Tibial nerve (tissue), 4 donors: ENCODE results near the gene TULP4. TPM values are rescaled to one million over a fixed set of nuclear protein-coding genes. Genes with fewer than 3 reads are reported as not detected.

Experiments
- DNase-seq, 2 donors: peaks; one replicate each; pipeline ENCODE4 v3.0.0-alpha.2; 2019; ENCODE audit warnings: low spot score in 2 of 2
- H3K27ac ChIP-seq, 4 donors: fragments of 200-600 bp; sonication (generic) in 3 of 4; one replicate each; pipeline ENCODE4 v1.5.1; 2017 to 2019; ENCODE audit warnings: mild to moderate bottlenecking in 1 of 4
- H3K27me3 ChIP-seq, 2 donors: fragments of 200-600 bp; sonication (generic) in 1 of 2; one replicate each; pipeline versions ENCODE4 v1.5.1 to v1.6.0; 2017 to 2019
- H3K36me3 ChIP-seq, 3 donors: fragments of 200-600 bp; sonication (generic); one replicate each; pipeline ENCODE4 v1.5.1; 2018 to 2019
- H3K4me1 ChIP-seq, 4 donors: fragments of 200-600 bp; sonication (generic) in 3 of 4; one replicate each; pipeline ENCODE4 v1.5.1; 2017 to 2019
- H3K4me3 ChIP-seq, 4 donors: fragments of 200-600 bp; sonication (generic) in 3 of 4; one replicate each; pipeline ENCODE4 v1.5.1; 2017 to 2019; ENCODE audit warnings: mild to moderate bottlenecking in 1 of 4, moderate library complexity in 1 of 4
- H3K9me3 ChIP-seq, 4 donors: fragments of 200-600 bp; sonication (generic) in 3 of 4; one replicate each; pipeline ENCODE4 v1.5.1; 2017 to 2019
- EP300 ChIP-seq, 2 donors: sonication (generic); formaldehyde crosslinking; IDR thresholded peaks; one replicate each; pipeline ENCODE4 v1.6.1; 2017; ENCODE audit warnings: antibody characterized with exemption in 2 of 2, mild to moderate bottlenecking in 1 of 2
- POLR2A ChIP-seq, 2 donors: fragments of 450-650 bp; IDR thresholded peaks; one replicate each; pipeline ENCODE4 v1.6.1; 2017; ENCODE audit warnings: antibody characterized with exemption in 2 of 2, mild to moderate bottlenecking in 2 of 2, moderate library complexity in 2 of 2
- WGBS, 2 donors: methylation state at CpG; one replicate each; pipeline ENCODE4 v1.1.5; 2018; 5-methylcytosine and 5-hydroxymethylcytosine counted together
- total RNA-seq, 4 donors: library from RNA; depleted of rRNA; stranded (reverse); fragments of >200 nt; gene quantifications; one replicate each; pipeline ENCODE4 v1.1.0, GENCODE V29; 2016
- TF ChIP-seq, protein P1 (sequence below), 5 experiments: fragments of 200-600 bp in 3 of 5; fragments of 450-650 bp in 2 of 5; sonication (generic) in 3 of 5; IDR thresholded peaks; one replicate each; pipeline ENCODE4 v1.5.1; 2016 to 2019; ENCODE audit warnings: antibody characterized with exemption in 5 of 5, mild to moderate bottlenecking in 3 of 5, moderate library complexity in 2 of 5

Gene TULP4
- total RNA-seq, 4 donors from 2014 or later, result 91.2 to 109 (median 101) TPM

DNA sequence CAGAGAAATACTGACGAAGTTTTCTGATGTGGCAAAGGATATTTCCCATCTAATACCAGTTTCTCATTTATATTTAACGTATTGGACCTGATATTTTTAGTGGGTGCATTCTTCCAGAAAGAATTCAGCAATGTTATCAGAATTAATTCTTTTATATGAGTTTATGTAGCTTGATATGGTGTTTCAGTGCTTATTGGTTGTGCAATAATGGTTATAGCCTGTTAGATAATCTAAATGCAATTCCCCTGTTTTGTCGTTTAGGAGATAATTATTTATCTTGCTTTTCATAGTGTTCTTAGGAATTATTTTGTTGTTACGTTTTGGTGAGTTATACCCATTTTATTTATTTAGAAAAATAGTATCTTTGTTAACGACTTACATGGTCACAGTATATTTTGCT, 196.2 kb downstream of the TULP4 start:
- no peak overlapping the region for H3K27ac ChIP-seq
- H3K9me3 ChIP-seq, result no peaks in the 10 kb centered on the region
- no peaks in the 10 kb centered on the region for H3K4me1 ChIP-seq
- H3K27me3 ChIP-seq, result no peaks in the 10 kb centered on the region
- H3K4me3 ChIP-seq, result no peak overlapping the region
- DNase-seq, result no peak
- WGBS, 2 donors, result 89 to 93% methylated on average over 5 of the region's 5 CpGs
- no peak for TF ChIP-seq EP300 (IDR thresholded peaks at IDR 0.05)
- TF ChIP-seq, protein P1, sequence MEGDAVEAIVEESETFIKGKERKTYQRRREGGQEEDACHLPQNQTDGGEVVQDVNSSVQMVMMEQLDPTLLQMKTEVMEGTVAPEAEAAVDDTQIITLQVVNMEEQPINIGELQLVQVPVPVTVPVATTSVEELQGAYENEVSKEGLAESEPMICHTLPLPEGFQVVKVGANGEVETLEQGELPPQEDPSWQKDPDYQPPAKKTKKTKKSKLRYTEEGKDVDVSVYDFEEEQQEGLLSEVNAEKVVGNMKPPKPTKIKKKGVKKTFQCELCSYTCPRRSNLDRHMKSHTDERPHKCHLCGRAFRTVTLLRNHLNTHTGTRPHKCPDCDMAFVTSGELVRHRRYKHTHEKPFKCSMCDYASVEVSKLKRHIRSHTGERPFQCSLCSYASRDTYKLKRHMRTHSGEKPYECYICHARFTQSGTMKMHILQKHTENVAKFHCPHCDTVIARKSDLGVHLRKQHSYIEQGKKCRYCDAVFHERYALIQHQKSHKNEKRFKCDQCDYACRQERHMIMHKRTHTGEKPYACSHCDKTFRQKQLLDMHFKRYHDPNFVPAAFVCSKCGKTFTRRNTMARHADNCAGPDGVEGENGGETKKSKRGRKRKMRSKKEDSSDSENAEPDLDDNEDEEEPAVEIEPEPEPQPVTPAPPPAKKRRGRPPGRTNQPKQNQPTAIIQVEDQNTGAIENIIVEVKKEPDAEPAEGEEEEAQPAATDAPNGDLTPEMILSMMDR (IDR thresholded peaks at IDR 0.05), result no peak
- TF ChIP-seq POLR2A (IDR thresholded peaks at IDR 0.05), result no peak
- peaks cover 0 to 34% (median 0%) of the 10 kb centered on the region in 3 donors for H3K36me3 ChIP-seq

- no peak for DNase-seq
- H3K4me3 ChIP-seq, result no peak overlapping the region
- peaks cover 0 to 30% (median 0%) of the 10 kb centered on the region in 3 donors for H3K36me3 ChIP-seq
- H3K9me3 ChIP-seq, result no peaks in the 10 kb centered on the region
- H3K27ac ChIP-seq, result no peak overlapping the region
- no peaks in the 10 kb centered on the region for H3K27me3 ChIP-seq
- H3K4me1 ChIP-seq, result no peaks in the 10 kb centered on the region
- no peak for TF ChIP-seq EP300 (IDR thresholded peaks at IDR 0.05)
- TF ChIP-seq, protein P1 (IDR thresholded peaks at IDR 0.05), result no peak
- no peak for TF ChIP-seq POLR2A (IDR thresholded peaks at IDR 0.05)
- WGBS, 2 donors, result 89 to 93% methylated on average over 11 of the region's 11 CpGs
Observed at GRCh38 chr6:158509465-158509864, 197.2 kb downstream of the TULP4 start.

DNA sequence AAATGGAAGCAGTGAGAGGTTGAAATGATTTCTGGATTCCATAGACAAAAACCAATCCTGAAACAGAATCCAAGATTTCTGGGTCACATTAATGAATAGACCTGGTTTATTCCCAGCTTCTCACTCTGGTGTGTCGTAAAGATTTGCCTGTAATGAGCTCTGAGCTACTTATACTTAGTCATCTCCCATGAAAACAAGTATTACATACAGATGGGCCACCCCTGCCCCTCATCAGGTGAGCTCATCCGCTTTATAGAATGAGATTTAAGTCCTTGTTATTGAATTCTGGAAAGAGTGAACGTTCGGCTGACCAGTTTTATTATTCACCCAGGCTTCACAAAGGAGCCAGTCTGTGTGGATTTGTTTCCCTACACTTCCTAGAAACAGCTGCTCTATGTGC, 200.5 kb downstream of the TULP4 start:
- no peak overlapping the region for H3K4me3 ChIP-seq
- 64 to 79% methylated on average over 4 of the region's 4 CpGs for WGBS, 2 donors
- TF ChIP-seq, protein P1 (IDR thresholded peaks at IDR 0.05), result no peak
- no peak for TF ChIP-seq POLR2A (IDR thresholded peaks at IDR 0.05)
- no peak for TF ChIP-seq EP300 (IDR thresholded peaks at IDR 0.05)
- peaks cover 0 to 12% (median 0%) of the 10 kb centered on the region in 4 donors for H3K4me1 ChIP-seq
- H3K36me3 ChIP-seq, result peaks cover 0 to 10% (median 0%) of the 10 kb centered on the region in 3 donors
- H3K27me3 ChIP-seq, result peaks cover 0 to 23% of the 10 kb centered on the region in 2 donors
- DNase-seq, result no peak
- H3K9me3 ChIP-seq, result no peaks in the 10 kb centered on the region
- H3K27ac ChIP-seq, result no peak overlapping the region

GRCh38 chr6:158514176-158514575, 201.9 kb downstream of the TULP4 start:
- TF ChIP-seq, protein P1 (IDR thresholded peaks at IDR 0.05), result no peak
- TF ChIP-seq POLR2A (IDR thresholded peaks at IDR 0.05) (no peak), EP300 (IDR thresholded peaks at IDR 0.05) (no peak)
- no peak overlapping the region for H3K4me3 ChIP-seq
- DNase-seq, result no peak
- H3K4me1 ChIP-seq, result peaks cover 0 to 22% (median 7%) of the 10 kb centered on the region in 4 donors
- 82 to 90% methylated on average over 4 of the region's 4 CpGs for WGBS, 2 donors
- no peaks in the 10 kb centered on the region for H3K9me3 ChIP-seq
- peaks cover 0 to 10% (median 0%) of the 10 kb centered on the region in 3 donors for H3K36me3 ChIP-seq
- H3K27ac ChIP-seq, result no peak overlapping the region
- peaks cover 0 to 35% of the 10 kb centered on the region in 2 donors for H3K27me3 ChIP-seq

DNA sequence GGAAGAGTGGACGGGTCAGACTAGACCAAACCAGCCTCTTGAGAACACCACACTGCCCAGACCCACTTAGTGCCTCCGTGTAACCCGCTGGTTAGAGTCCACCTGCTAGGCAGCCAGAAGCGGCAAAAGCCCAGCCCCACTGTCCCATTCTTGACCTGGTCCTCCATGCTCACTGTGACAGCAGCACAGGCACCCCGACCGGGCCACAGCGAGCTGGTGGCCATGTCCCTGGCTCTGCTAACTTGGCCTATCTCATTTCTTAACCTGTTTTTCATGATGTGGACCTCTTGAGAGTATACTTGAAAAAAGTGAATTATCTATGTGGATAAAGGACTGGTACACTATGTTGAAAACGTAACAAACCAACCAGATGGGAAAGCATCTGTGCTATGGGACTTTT, 202.7 kb downstream of the TULP4 start:
- peaks cover 0 to 22% (median 7%) of the 10 kb centered on the region in 4 donors for H3K4me1 ChIP-seq
- no peak overlapping the region for H3K4me3 ChIP-seq
- peaks cover 0 to 43% of the 10 kb centered on the region in 2 donors for H3K27me3 ChIP-seq
- no peaks in the 10 kb centered on the region for H3K9me3 ChIP-seq
- H3K36me3 ChIP-seq, result peaks cover 0 to 5% (median 0%) of the 10 kb centered on the region in 3 donors
- no peak for DNase-seq
- H3K27ac ChIP-seq, result no peak overlapping the region
- TF ChIP-seq EP300 (IDR thresholded peaks at IDR 0.05) (no peak), POLR2A (IDR thresholded peaks at IDR 0.05) (no peak)
- TF ChIP-seq, protein P1 (IDR thresholded peaks at IDR 0.05), result no peak
- WGBS, 2 donors, result 92 to 95% methylated on average over 8 of the region's 8 CpGs
